GM12878 (cell line): ENCODE results near the gene STAM2. TPM values are rescaled to one million over a fixed set of nuclear protein-coding genes. Genes with fewer than 3 reads are reported as not detected.

ENCODE experiments used
- ATAC-seq: fragments of 200-7000 bp; cut with Tn5 transposase; 3 replicates; pipeline ENCODE4 v1.9.1; 2020; ENCODE audit warnings: mild to moderate bottlenecking, moderate library complexity
- BruUV-seq: library from RNA; stranded (reverse); fragments of 400-500 nt; replicated peaks from 2 replicates; lab custom pipeline; 2021; lab: Mats Ljungman, UMichigan
- CTCF ChIA-PET: fragments of 300-600 bp; sonication (Branson Sonifier 250); formaldehyde crosslinking; extraction: SDS; loops from one replicate; lab custom pipeline; 2021; ENCODE audit warnings: inconsistent platforms; lab: Yijun Ruan, JAX
- POLR2A ChIA-PET: fragments of 350-600 bp; formaldehyde crosslinking; extraction: SDS; loops from one replicate; lab custom pipeline; 2021; ENCODE audit warnings: inconsistent platforms; lab: Charles Lee
- RAD21 ChIA-PET: fragments of 300-600 bp; sonication (Branson Sonifier 250); formaldehyde crosslinking; loops from one replicate; lab custom pipeline; 2023; ENCODE audit warnings: antibody characterized with exemption; ENCODE audit not compliant: unreplicated experiment; lab: Charles Lee
- SMC1A ChIA-PET: fragments of 300-600 bp; sonication (Branson Sonifier 250); formaldehyde crosslinking; loops from one replicate; lab custom pipeline; 2023; ENCODE audit not compliant: unreplicated experiment, uncharacterized antibody; lab: Charles Lee
- DNase-seq: peaks from one replicate; pipeline ENCODE4 v3.0.0-alpha.2; 2011; ENCODE audit warnings: low read depth, low spot score
- FAIRE-seq: peaks from 3 replicates; lab custom pipeline; 2011; peaks lifted over from hg19 to GRCh38; lab: Jason Lieb, UNC
- H2AFZ ChIP-seq: 2 replicates; pipeline ENCODE4 v1.6.0; 2011; ENCODE audit warnings: low read depth, low read length, control low read depth; ENCODE audit not compliant: control insufficient read depth
- H3K27ac ChIP-seq: 2 replicates; pipeline ENCODE4 v1.5.1; 2011; ENCODE audit warnings: control low read depth; ENCODE audit not compliant: control insufficient read depth, insufficient read depth
- H3K27me3 ChIP-seq, 2 experiments: replicated peaks in 1 of 2; 2 replicates each; pipeline versions ENCODE4 v1.6.0 to v1.6.1; 2011; ENCODE audit warnings: low read length in 1 of 2; ENCODE audit not compliant: control insufficient read depth in 2 of 2, insufficient read depth in 2 of 2
- H3K36me3 ChIP-seq, 2 experiments: 2 replicates each; pipeline ENCODE4 v1.5.1; 2011; ENCODE audit warnings: low read length in 1 of 2; ENCODE audit not compliant: control insufficient read depth in 2 of 2, insufficient read depth in 2 of 2
- H3K4me1 ChIP-seq: 2 replicates; pipeline ENCODE4 v1.6.1; 2011; ENCODE audit warnings: mild to moderate bottlenecking, low read length, moderate library complexity, mixed read lengths; ENCODE audit not compliant: control insufficient read depth, insufficient read depth
- H3K4me2 ChIP-seq: 2 replicates; pipeline ENCODE4 v1.6.0; 2011; ENCODE audit warnings: control low read depth; ENCODE audit not compliant: control insufficient read depth, insufficient read depth
- H3K4me3 ChIP-seq: fragments of 200-600 bp; sonication (generic); 2 replicates; pipeline ENCODE4 v1.5.1; 2016
- H3K79me2 ChIP-seq: 2 replicates; pipeline ENCODE4 v1.6.0; 2011; ENCODE audit warnings: low read length; ENCODE audit not compliant: control insufficient read depth, insufficient read depth
- H3K9ac ChIP-seq: 2 replicates; pipeline ENCODE4 v1.8.0; 2011; ENCODE audit warnings: low read length, control low read depth, mixed read lengths; ENCODE audit not compliant: control insufficient read depth, insufficient read depth
- H3K9me3 ChIP-seq: replicated peaks from 3 replicates; pipeline ENCODE4 v1.5.1; 2011; ENCODE audit warnings: mild to moderate bottlenecking, low read length; ENCODE audit not compliant: control insufficient read depth, insufficient read depth
- H4K20me1 ChIP-seq: 2 replicates; pipeline ENCODE4 v1.6.0; 2011; ENCODE audit not compliant: control insufficient read depth, insufficient read depth
- BCL11A ChIP-seq: IDR thresholded peaks from 2 replicates; pipeline ENCODE4 v1.6.1; 2011; ENCODE audit warnings: low read depth, low read length
- CEBPB ChIP-seq, 2 experiments: fragments of 150-350 bp in 1 of 2; IDR thresholded peaks; 2 replicates each; pipeline ENCODE4 v1.6.1; 2012 to 2014; ENCODE audit warnings: low read depth in 2 of 2, low read length in 2 of 2, borderline replicate concordance in 1 of 2, inconsistent platforms in 1 of 2
- EED ChIP-seq: sonication (generic); IDR thresholded peaks from 2 replicates; pipeline ENCODE4 v1.6.1; 2016; ENCODE audit warnings: antibody characterized with exemption, low read depth
- JUNB ChIP-seq: IDR thresholded peaks from 2 replicates; pipeline ENCODE4 v1.6.1; 2016; ENCODE audit warnings: antibody characterized with exemption, mild to moderate bottlenecking
- KDM1A ChIP-seq: fragments of 200-600 bp; sonication (generic); IDR thresholded peaks from 2 replicates; pipeline ENCODE4 v1.6.1; 2016; ENCODE audit warnings: borderline replicate concordance
- NKRF ChIP-seq: fragments of 450-650 bp; conservative IDR thresholded peaks from 2 replicates; pipeline ENCODE4 v1.6.1; 2017; ENCODE audit warnings: mild to moderate bottlenecking, moderate library complexity
- NRF1 ChIP-seq: conservative IDR thresholded peaks from 2 replicates; pipeline ENCODE4 v1.6.1; 2011; ENCODE audit warnings: mild to moderate bottlenecking, low read depth, low read length, improper control_type of control experiment
- RFX5 ChIP-seq: IDR thresholded peaks from 2 replicates; pipeline ENCODE4 v1.6.1; 2011; ENCODE audit warnings: low read depth, low read length, improper control_type of control experiment
- SIX5 ChIP-seq: IDR thresholded peaks from 2 replicates; pipeline ENCODE4 v1.6.1; 2011; ENCODE audit warnings: mild to moderate bottlenecking, low read depth, low read length, moderate library complexity; ENCODE audit not compliant: severe bottlenecking
- TARDBP ChIP-seq: IDR thresholded peaks from 2 replicates; pipeline ENCODE4 v1.6.1; 2016; ENCODE audit warnings: borderline replicate concordance
- ZBTB4 ChIP-seq: fragments of 450-650 bp; formaldehyde crosslinking; IDR thresholded peaks from 2 replicates; pipeline ENCODE4 v1.4.0; 2022; ENCODE audit warnings: mild to moderate bottlenecking, moderate library complexity
- ZNF217 ChIP-seq: fragments of 450-650 bp; IDR thresholded peaks from 2 replicates; pipeline ENCODE4 v1.6.1; 2017; ENCODE audit warnings: antibody characterized with exemption, mild to moderate bottlenecking
- ZSCAN29 ChIP-seq: fragments of 450-650 bp; IDR thresholded peaks from 2 replicates; pipeline ENCODE4 v1.6.1; 2017; ENCODE audit warnings: mild to moderate bottlenecking, moderate library complexity
- WGBS: methylation state at CpG from one replicate; pipeline ENCODE4 v1.1.6; 2016; ENCODE audit warnings: low lambda C conversion rate; ENCODE audit not compliant: insufficient replicate concordance, insufficient coverage; ENCODE audit errors: missing lambda C conversion rate; 5-methylcytosine and 5-hydroxymethylcytosine counted together
- in situ Hi-C: fragments of 300-500 bp; cut with MboI; formaldehyde crosslinking; loops from 9 replicates; pipeline ENCODE4 v1.14.3; 2018; ENCODE audit warnings: mixed read lengths
- intact Hi-C: fragments of 100-400 bp; cut with micrococcal nuclease; formaldehyde crosslinking; loops from one replicate; pipeline ENCODE4 v1.14.2; 2022; ENCODE audit not compliant: unreplicated experiment
- polyA plus RNA-seq, 11 experiments: library from polyadenylated mRNA; depleted of rRNA in 4 of 11; unstranded in 6 of 11; stranded (reverse) in 5 of 11; fragments of >200 nt; fragmentation: Nextera tagmentation in 4 of 11; fragmentation: Illumina TruSeq in 1 of 11; extraction: Ambion mirVana in 4 of 11; extraction: Trizol in 1 of 11; gene quantifications; 1 replicate in 1 of 11; 2 replicates in 10 of 11; pipeline versions ENCODE4 v1.2.1 to v1.2.3, GENCODE V29; 2011 to 2016; ENCODE audit warnings: inconsistent platforms in 2 of 11, missing spikeins in 2 of 11, low read depth in 1 of 11
- total RNA-seq, 4 experiments: library from RNA; depleted of rRNA in 3 of 4; stranded (reverse); fragments of >200 nt in 3 of 4; fragmentation: Illumina TruSeq in 1 of 4; extraction: Trizol in 1 of 4; gene quantifications; 2 replicates each; pipeline versions ENCODE4 v1.2.1 to v1.2.3, GENCODE V29; 2013 to 2021

Gene STAM2
- total and polyA plus RNA-seq, 10 of the 15 experiments (the other 5 are each of a cell fraction or from before 2014, with no cell fraction given), result 4.4 to 21.6 (median 16.2) TPM

- H2AFZ ChIP-seq, result no peak overlapping the region
- no peak for FAIRE-seq
- WGBS, result 16% methylated on average over 13 of the region's 13 CpGs
Measured at GRCh38 chr2:152097290-152097800, 78.2 kb downstream of the STAM2 start.

GRCh38 chr2:152095146-152095545 lies 80.4 kb downstream of the STAM2 start:
- peaks cover 5% of the 10 kb centered on the region in 2 experiments; a peak in 2 of 4 replicates for H3K27me3 ChIP-seq
- no peaks in the 10 kb centered on the region for H4K20me1 ChIP-seq
- no peaks in the 10 kb centered on the region for H3K36me3 ChIP-seq
- ChIA-PET CTCF (interaction anchor here (0.7 kb wide), 1 partner anchor 47 kb away, joined by 3 read pairs; no protein-coding TSS in a partner anchor), RAD21 (no interaction called here), POLR2A (no interaction called here), SMC1A (no interaction called here)
- no peak overlapping the region for H3K4me3 ChIP-seq
- no peaks in the 10 kb centered on the region for H3K9me3 ChIP-seq
- no peak overlapping the region for H2AFZ ChIP-seq
- in situ Hi-C loops, result no loop called here
- no peak overlapping the region for H3K9ac ChIP-seq
- H3K27ac ChIP-seq, result no peak overlapping the region
- no peak overlapping the region for H3K4me2 ChIP-seq
- no TSS peak for BruUV-seq
- DNase-seq, result no peak
- peaks cover 8% of the 10 kb centered on the region for H3K4me1 ChIP-seq
- 46% methylated on average over 1 of the region's 1 CpG for WGBS
- ATAC-seq, result no peak
- intact Hi-C loops, result no loop called here
- FAIRE-seq, result no peak
- H3K79me2 ChIP-seq, result 0 out of 2 replicates have a peak, but pooled peaks cover 5% of the 10 kb centered on the region
- no peak for TF ChIP-seq SIX5
- TF ChIP-seq BCL11A, result no peak
- TF ChIP-seq NKRF, result no peak
- TF ChIP-seq CEBPB (IDR thresholded peaks at IDR 0.05; ENCODE audit: borderline replicate concordance in 1 of 2, low read depth in 2 of 2, low read length in 2 of 2), result no peak
- TF ChIP-seq ZSCAN29, result no peak
- no peak for TF ChIP-seq KDM1A
- no peak for TF ChIP-seq ZBTB4 (CRISPR knock-in tag)
- TF ChIP-seq RFX5, result no peak

More at GRCh38 chr2:152097290-152097800, 78.2 kb downstream of the STAM2 start:
- ATAC-seq (peak; percentile 30), DNase-seq (no peak)
- no peak overlapping the region for H3K9ac ChIP-seq
- no peaks in the 10 kb centered on the region for H3K36me3 ChIP-seq
- H3K4me1 ChIP-seq, result peaks cover 8% of the 10 kb centered on the region
- peak overlapping the region; percentile 76 for H3K4me3 ChIP-seq
- intact Hi-C loops, result no loop called here
- ChIA-PET POLR2A (no interaction called here), SMC1A (interaction anchor here (0.8 to 1.0 kb wide), 2 partner anchors 8 to 51 kb away, joined by 3 read pairs; no protein-coding TSS in a partner anchor)
- H3K27me3 ChIP-seq, result peaks cover 5% of the 10 kb centered on the region in 2 experiments; a peak in 2 of 4 replicates
- H3K4me2 ChIP-seq, result peak overlapping the region; percentile 94
- H4K20me1 ChIP-seq, result no peaks in the 10 kb centered on the region
- TF ChIP-seq EED (peak; percentile 78), TARDBP (no peak), ZNF217 (no peak), JUNB (peak; percentile 15; the same call in 1 of the 2 replicates), NRF1 (no peak)
- TF ChIP-seq, all 136 proteins: peak for 2
- ChIA-PET CTCF (interaction anchor here (2.0 kb wide), 1 partner anchor 73 kb away, joined by 4 read pairs; no protein-coding TSS in a partner anchor), RAD21 (interaction anchor here (0.5 kb wide), 1 partner anchor 468 kb away, joined by 3 read pairs; no protein-coding TSS in a partner anchor)
- H3K79me2 ChIP-seq, result 0 out of 2 replicates have a peak, but pooled peaks cover 5% of the 10 kb centered on the region
- in situ Hi-C loops, result no loop called here
- H3K9me3 ChIP-seq, result no peaks in the 10 kb centered on the region
- BruUV-seq, result no TSS peak
- H3K27ac ChIP-seq, result no peak overlapping the region
